HG03103 (cell line): ENCODE data around the gene GDAP1L1.

ENCODE experiments used
- ATAC-seq: cut with Tn5 transposase; IDR thresholded peaks from one replicate; pipeline ENCODE4 v1.9.1; 2021; ENCODE audit warnings: low read depth; ENCODE audit not compliant: unreplicated experiment

GDAP1L1 gene

GRCh38 chr20:44247131-44247571 lies at the start of gene GDAP1L1:
Gene GDAP1L1 (plus strand): TSS chr20:44247308. CDS start chr20:44247335, 27 bp downstream.
- no peak for ATAC-seq

GRCh38 chr20:44198872-44199271 lies 48.2 kb upstream of the GDAP1L1 start:
- ATAC-seq = no peak

- ATAC-seq = no peak
Measured at GRCh38 chr20:44199877-44200276, 47.2 kb upstream of the GDAP1L1 start.

GRCh38 chr20:44200371-44200770 lies 46.7 kb upstream of the GDAP1L1 start:
- no peak for ATAC-seq

- no peak for ATAC-seq
Measured at GRCh38 chr20:44200983-44201382, 46.1 kb upstream of the GDAP1L1 start.

GRCh38 chr20:44203161-44203560 lies 43.9 kb upstream of the GDAP1L1 start:
- ATAC-seq = no peak

- ATAC-seq = no peak
Measured at GRCh38 chr20:44204156-44204831, 42.8 kb upstream of the GDAP1L1 start.

GRCh38 chr20:44204832-44205215 lies 42.3 kb upstream of the GDAP1L1 start:
- ATAC-seq = no peak

GRCh38 chr20:44206132-44206531 lies 41.0 kb upstream of the GDAP1L1 start:
- no peak for ATAC-seq

GRCh38 chr20:44207126-44207723 lies 39.9 kb upstream of the GDAP1L1 start:
- no peak for ATAC-seq

- ATAC-seq = no peak
Measured at GRCh38 chr20:44208165-44208564, 38.9 kb upstream of the GDAP1L1 start.

GRCh38 chr20:44208770-44209169 lies 38.3 kb upstream of the GDAP1L1 start:
- no peak for ATAC-seq

- ATAC-seq = no peak
Measured at GRCh38 chr20:44209686-44210405, 37.3 kb upstream of the GDAP1L1 start.

GRCh38 chr20:44210406-44211176 lies 36.5 kb upstream of the GDAP1L1 start, which contains the start of gene OSER1:
Gene OSER1 (minus strand): TSS chr20:44210771. CDS start chr20:44206957, 3,814 bp downstream.
- peak; percentile 75 for ATAC-seq

GRCh38 chr20:44211177-44212039 lies 35.7 kb upstream of the GDAP1L1 start:
- no peak for ATAC-seq

GRCh38 chr20:44212792-44213191 lies 34.3 kb upstream of the GDAP1L1 start:
- ATAC-seq = no peak

- ATAC-seq = no peak
Measured at GRCh38 chr20:44215125-44215524, 32.0 kb upstream of the GDAP1L1 start.

GRCh38 chr20:44217342-44218092 lies 29.6 kb upstream of the GDAP1L1 start:
- no peak for ATAC-seq

GRCh38 chr20:44218446-44218845 lies 28.7 kb upstream of the GDAP1L1 start:
- no peak for ATAC-seq
